HG03457 (cell line): ENCODE measurements around the gene KCNC1.

Source experiments
- ATAC-seq: cut with Tn5 transposase; IDR thresholded peaks from one replicate; pipeline ENCODE4 v1.9.1; 2021; ENCODE audit warnings: moderate number of reproducible peaks; ENCODE audit not compliant: unreplicated experiment

The KCNC1 gene

GRCh38 chr11:17814546-17814945, 80.0 kb downstream of the KCNC1 start:
- ATAC-seq, result no peak

- ATAC-seq, result no peak
These were observed 81.8 kb downstream of the KCNC1 start for GRCh38 chr11:17816232-17816931.

- no peak for ATAC-seq
These were observed 87.2 kb downstream of the KCNC1 start for GRCh38 chr11:17821648-17822400.

- ATAC-seq, result no peak
These were observed 87.8 kb downstream of the KCNC1 start for GRCh38 chr11:17822401-17822781.

GRCh38 chr11:17827006-17827405, 92.4 kb downstream of the KCNC1 start:
- ATAC-seq, result no peak

GRCh38 chr11:17828311-17828751, 93.8 kb downstream of the KCNC1 start:
- no peak for ATAC-seq

GRCh38 chr11:17831228-17831627, 96.6 kb downstream of the KCNC1 start:
- ATAC-seq, result no peak

GRCh38 chr11:17831883-17832282, 97.3 kb downstream of the KCNC1 start:
- ATAC-seq, result no peak
